Skin epidermis (tissue), 12 donors: ENCODE results near the gene ICAM4.
"Not testable (repeated sequence)": the region's sequence is repeated elsewhere in the genome, so short reads cannot be mapped to it uniquely, and the experiment has no call there.

Experiments
- H3K27ac ChIP-seq, 21 experiments: fragments of 200-600 bp; sonication (generic) in 11 of 21; one replicate each; pipeline ENCODE4 v1.5.0; 2020; ENCODE audit warnings: mild to moderate bottlenecking in 3 of 21, inconsistent platforms in 2 of 21, moderate library complexity in 2 of 21
- H3K4me3 ChIP-seq, 7 experiments: fragments of 200-600 bp; sonication (generic) in 2 of 7; one replicate each; pipeline ENCODE4 v1.5.0; 2020; ENCODE audit warnings: inconsistent platforms in 2 of 7, mild to moderate bottlenecking in 2 of 7, moderate library complexity in 1 of 7

Gene ICAM4

GRCh38 chr19:10333758-10334587, 47.2 kb downstream of the ICAM4 start:
- Histone ChIP-seq H3K4me3 (peak overlapping the region; percentile 53 to 86 (median 79)), H3K27ac (peak overlapping the region in 19 of 21 experiments; percentile 22 to 93 (median 55))

GRCh38 chr19:10334588-10335351, 48.0 kb downstream of the ICAM4 start:
- peak overlapping the region in 16 of 21 experiments; percentile 6 to 89 (median 46) for H3K27ac ChIP-seq
- H3K4me3 ChIP-seq = peak overlapping the region; percentile 53 to 86 (median 79)

GRCh38 chr19:10335352-10335985, 48.7 kb downstream of the ICAM4 start:
- H3K27ac ChIP-seq = peak overlapping the region in 4 of 21 experiments; percentile 11 to 80 (median 20)
- peak overlapping the region in 2 of 7 experiments; percentile 79 to 86 for H3K4me3 ChIP-seq

GRCh38 chr19:10336725-10337124, 50.0 kb downstream of the ICAM4 start:
- H3K27ac ChIP-seq, H3K4me3 ChIP-seq: not testable (repeated sequence)
